ES-I3 (cell line): ENCODE data around the gene TEX54.
"Not testable (repeated sequence)": the region's sequence is repeated elsewhere in the genome, so short reads cannot be mapped to it uniquely, and the experiment has no call there.

Experiments
- H3K36me3 ChIP-seq: 2 replicates; pipeline ENCODE4 v1.6.1; 2013; ENCODE audit warnings: mild to moderate bottlenecking, low read length, control low read depth, moderate library complexity; ENCODE audit not compliant: insufficient read depth
- H3K4me1 ChIP-seq: 2 replicates; pipeline ENCODE4 v1.6.1; 2013; ENCODE audit warnings: mild to moderate bottlenecking, control low read depth, low read length; ENCODE audit not compliant: insufficient read depth
- H3K9ac ChIP-seq: 2 replicates; pipeline ENCODE4 v1.6.1; 2013; ENCODE audit warnings: low read depth, mild to moderate bottlenecking, low read length, moderate library complexity
- H3K9me3 ChIP-seq: 2 replicates; pipeline ENCODE4 v1.6.1; 2013; ENCODE audit warnings: mild to moderate bottlenecking, low read length, moderate library complexity; ENCODE audit not compliant: control insufficient read depth, insufficient read depth

TEX54 gene

DNA sequence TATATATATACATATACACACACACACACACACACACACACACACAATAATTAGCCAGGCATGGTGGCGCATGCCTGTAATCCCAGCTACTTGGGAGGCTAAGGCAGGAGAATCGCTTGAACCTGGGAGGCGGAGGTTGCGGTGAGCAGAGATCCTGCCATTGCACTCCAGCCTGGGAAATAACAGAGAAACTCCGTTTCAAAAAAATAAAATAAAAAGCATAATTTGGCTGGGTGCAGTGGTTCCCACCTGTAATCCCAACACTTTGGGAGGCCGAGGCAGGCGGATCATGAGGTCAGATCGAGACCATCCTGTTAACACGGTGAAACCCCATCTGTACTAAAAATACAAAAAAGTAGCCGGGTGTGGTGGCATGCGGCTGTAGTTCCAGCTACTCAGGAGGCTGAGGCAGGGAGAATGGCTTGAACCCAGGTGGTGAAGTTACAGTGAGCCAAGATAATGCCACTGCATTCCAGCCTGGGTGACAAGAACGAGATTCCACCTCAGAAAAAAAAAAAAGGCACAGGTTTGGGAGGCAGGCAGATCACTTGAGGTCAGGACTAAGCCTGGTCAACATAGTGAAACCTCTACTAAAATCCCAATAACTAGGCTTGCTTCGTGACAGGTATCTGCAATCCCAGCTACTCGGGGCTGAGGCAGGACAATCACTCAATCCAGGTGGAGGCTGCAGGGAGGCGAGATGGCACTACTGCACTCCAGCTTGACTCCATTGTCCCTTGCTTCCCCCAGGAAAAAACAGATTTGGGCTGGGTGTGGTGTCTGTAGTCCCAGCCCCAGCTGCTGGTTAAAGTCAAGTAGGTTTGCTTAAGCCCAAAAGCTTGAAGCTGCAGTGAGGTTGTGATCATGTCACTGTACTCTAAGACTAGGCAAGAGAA, 18.5 kb upstream of the TEX54 start:
- Histone ChIP-seq H3K36me3 (peaks cover 36% of the 10 kb centered on the region), H3K9ac (no peak overlapping the region), H3K9me3 (0 out of 2 replicates have a peak, but pooled peaks cover 2% of the 10 kb centered on the region), H3K4me1 (0 out of 2 replicates have a peak, but pooled peaks cover 3% of the 10 kb centered on the region)

DNA sequence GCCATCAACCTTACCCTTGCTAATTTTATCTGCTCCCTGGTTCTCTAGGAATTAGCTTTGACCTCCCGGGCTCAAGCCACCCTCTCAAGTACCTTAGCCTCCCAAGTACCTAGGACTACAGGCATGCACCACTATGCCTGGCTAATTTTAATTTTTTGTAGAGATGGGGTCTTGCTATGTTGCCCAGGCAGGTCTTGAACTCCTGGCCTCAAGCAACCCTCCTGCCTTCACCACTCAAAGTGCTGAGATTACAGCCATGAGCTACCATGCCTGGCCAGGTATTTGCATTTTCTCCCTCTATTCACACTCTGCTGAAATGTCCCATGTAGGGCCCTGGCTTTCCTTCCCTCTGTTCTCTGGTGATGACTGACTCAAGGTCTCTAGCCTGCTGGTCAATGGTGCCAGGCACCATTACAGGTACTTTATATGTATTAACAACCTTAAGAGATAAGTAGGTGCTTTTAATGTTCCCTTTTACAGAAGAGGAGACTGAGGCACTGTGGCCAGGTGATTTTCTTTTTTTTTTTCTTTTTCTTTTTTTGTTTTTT, 15.2 kb upstream of the TEX54 start:
- Histone ChIP-seq H3K9me3 (0 out of 2 replicates have a peak, but pooled peaks cover 2% of the 10 kb centered on the region), H3K36me3 (peaks cover 9% of the 10 kb centered on the region), H3K9ac (no peak overlapping the region), H3K4me1 (no peaks in the 10 kb centered on the region)

DNA sequence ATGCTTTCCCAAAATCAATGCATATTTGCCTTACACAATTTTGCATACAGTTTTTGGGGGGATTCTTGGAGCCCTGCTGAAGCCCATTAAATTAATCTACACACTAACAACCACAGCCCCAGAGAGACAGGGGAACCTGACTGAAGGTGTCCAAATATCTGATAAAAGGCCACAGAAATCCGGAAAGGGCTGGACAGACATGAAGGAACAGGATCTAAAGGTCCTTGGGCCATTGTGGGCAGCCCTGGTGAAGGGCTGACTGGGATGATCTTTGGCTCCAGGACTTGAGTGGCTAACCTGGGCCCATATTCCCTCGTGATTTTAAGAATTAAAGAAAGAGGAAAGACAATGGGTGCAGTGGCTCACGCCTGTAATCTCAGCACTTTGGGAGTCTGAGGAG, 13.5 kb upstream of the TEX54 start:
- Histone ChIP-seq H3K9me3 (0 out of 2 replicates have a peak, but pooled peaks cover 2% of the 10 kb centered on the region), H3K36me3 (no peaks in the 10 kb centered on the region), H3K9ac (no peak overlapping the region), H3K4me1 (no peaks in the 10 kb centered on the region)

DNA sequence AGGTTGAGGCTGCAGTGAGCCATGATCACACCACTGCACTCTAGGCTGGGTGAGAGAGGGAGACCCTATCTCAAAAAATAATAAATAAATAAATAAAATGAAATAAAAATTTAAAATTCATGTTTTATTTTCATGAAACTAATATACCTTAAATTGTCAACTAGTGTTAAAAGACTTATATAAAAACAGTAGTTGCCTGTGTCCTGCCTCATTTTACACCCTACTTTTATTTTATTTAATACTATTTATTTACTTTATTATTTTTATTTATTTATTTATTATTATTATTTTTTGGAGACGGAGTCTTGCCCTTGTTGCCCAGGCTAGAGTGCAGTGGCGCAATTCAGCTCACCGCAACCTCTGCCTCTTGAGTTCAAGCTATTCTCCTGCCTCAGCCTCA, 11.5 kb upstream of the TEX54 start:
- Histone ChIP-seq H3K36me3 (no peaks in the 10 kb centered on the region), H3K4me1 (no peaks in the 10 kb centered on the region), H3K9ac (no peak overlapping the region)

DNA sequence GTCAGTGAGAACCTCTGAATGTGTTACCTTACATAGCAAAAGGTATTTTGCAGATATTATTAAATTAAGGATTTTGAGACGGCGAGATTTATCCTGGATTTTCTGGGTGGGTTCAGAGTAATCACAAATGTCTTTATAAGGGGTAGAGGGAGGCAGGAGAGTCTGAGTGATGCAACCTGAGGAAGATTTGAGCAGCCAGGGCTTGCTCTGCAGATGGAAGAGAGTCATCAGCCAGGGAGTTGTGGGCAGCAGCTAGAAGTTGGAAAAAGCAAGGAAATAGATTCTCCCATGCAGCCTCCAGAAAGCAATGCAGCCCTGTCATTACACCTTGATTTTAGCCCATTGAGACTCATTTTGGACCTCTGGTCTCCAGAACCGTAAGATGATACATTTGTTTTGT, 10.8 kb upstream of the TEX54 start:
- no peaks in the 10 kb centered on the region for H3K36me3 ChIP-seq
- 0 out of 2 replicates have a peak, but pooled peaks cover 2% of the 10 kb centered on the region for H3K9me3 ChIP-seq
- H3K4me1 ChIP-seq = no peaks in the 10 kb centered on the region
- H3K9ac ChIP-seq = no peak overlapping the region; the same call in 1 of the 2 replicates

More for the DNA sequence above, 11.5 kb upstream of the TEX54 start:
- H3K9me3 ChIP-seq = 0 out of 2 replicates have a peak, but pooled peaks cover 2% of the 10 kb centered on the region

DNA sequence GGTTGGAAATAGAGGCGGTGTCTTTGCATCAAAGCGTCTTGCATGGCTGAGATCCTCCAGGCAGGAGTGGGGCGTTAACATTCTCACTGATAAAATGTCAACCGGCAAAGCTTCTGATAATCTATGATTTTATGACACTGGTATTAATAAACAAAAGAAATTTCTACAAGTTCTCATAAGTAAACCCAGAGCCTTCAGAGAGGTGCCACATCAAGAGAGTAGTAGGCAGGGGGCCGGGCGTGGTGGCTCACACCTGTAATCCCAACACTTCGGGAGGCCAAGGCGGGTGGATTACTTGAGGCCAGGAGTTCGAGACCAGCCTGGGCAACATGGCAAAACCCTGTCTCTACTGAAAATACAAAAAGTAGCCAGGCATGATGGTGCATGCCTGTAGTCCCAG, 10.2 kb upstream of the TEX54 start:
- H3K4me1 ChIP-seq, H3K9me3 ChIP-seq, H3K36me3 ChIP-seq: not testable (repeated sequence)
- peak overlapping the region; percentile 63 for H3K9ac ChIP-seq

DNA sequence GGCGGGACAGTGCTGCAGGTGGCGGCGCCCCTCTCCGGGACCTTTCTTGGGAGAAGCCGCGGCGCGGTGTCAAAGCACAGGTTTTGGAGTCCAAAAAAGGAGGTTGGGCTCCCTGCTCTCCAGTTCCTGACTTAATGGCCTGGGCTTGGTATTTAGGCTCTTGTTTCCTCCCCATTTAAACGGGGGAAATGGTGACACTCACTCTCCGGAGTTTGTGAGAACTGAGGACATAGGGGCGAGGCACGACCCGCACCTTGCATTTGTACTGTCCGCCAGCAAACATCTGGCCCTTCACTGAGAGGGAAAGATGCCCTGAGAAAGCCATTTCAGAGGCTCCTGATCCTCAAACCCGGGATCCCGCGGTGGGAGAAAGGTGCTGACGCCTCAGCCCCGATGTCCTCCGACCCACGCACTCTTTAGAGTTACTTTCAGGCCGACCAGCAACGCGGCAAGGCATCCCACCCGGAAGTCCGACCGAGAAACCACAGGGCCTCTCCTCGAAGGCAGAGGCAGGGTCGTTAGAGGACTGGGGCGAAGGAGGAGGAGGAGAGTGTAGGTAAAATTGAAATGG, 9.6 kb upstream of the TEX54 start:
- H3K36me3 ChIP-seq = no peaks in the 10 kb centered on the region; the same call in 1 of the 2 replicates
- H3K4me1 ChIP-seq = no peaks in the 10 kb centered on the region
- peak overlapping the region; percentile 63 for H3K9ac ChIP-seq
- 0 out of 2 replicates have a peak, but pooled peaks cover 2% of the 10 kb centered on the region for H3K9me3 ChIP-seq

DNA sequence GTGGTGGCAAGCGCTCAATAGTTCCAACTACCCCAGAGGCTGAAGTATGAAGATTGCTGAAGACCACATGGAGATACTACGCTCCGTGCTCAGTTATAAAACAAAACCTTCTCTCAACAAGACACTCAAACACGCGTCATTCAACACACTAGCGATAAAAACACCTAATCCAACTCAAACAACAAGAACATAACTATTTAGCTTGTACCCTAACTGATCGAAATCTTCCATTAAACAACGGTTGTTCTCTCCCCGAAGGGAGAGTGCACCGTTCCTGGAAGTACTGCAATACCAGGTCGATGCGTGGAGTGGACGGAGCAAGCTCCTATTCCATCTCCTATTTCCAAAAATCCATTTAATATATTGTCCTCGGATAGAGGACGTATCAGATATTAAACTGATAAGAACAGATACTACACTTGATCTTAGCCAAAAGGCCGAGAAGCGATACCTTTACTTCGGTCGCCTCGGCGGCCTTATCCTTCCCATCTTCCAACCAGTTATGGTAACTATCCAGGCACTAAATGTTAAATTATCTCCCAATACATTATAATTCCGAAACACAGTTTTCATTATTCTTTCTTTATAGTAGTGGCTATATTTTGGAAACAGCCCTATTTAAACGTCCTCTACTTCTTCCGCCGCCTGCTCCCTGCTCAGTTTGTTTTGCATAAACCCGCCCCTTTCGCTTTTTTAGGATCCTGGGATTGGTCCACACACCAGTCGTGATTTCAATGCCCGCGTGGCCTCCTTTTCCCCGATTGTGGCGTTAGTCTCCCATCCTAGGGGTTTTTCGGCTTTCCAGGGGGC, 8.9 kb upstream of the TEX54 start:
- H3K9me3 ChIP-seq = 0 out of 2 replicates have a peak, but pooled peaks cover 2% of the 10 kb centered on the region
- peaks cover under 1% of the 10 kb centered on the region; the same call in 1 of the 2 replicates for H3K36me3 ChIP-seq
- peak overlapping the region; percentile 75 for H3K9ac ChIP-seq
- no peaks in the 10 kb centered on the region for H3K4me1 ChIP-seq

DNA sequence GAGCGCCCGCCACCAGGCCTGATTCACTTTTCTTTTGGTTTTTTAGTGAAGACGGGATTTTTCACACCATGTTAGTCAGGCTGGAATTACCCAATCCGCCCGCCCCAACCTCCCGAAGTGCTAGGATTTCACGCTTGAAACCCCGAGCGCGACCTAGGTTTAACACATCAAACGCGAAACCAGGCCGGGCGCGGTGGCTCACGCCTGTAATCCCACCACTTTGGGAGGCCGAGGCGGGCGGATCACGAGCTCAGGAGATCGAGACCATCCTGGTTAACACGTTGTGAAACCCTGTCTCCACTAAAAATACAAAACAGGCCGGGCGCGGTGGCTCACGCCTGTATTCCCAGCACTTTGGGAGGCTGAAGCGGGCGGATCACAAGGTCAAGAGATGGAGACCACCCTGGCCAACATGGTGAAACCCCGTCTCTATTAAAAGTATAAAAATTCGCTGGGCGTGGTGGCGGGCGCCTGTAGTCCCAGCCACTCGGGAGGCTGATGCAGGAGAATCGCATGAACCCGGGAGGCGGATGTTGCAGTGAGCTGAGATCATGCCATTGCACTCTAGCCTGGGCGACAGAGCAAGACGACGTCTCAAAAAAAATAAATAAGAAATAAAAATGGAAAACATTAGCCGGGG, 8.2 kb upstream of the TEX54 start:
- H3K9ac ChIP-seq = peak overlapping the region; percentile 75
- not testable (repeated sequence) for H3K9me3 ChIP-seq, H3K36me3 ChIP-seq, H3K4me1 ChIP-seq

DNA sequence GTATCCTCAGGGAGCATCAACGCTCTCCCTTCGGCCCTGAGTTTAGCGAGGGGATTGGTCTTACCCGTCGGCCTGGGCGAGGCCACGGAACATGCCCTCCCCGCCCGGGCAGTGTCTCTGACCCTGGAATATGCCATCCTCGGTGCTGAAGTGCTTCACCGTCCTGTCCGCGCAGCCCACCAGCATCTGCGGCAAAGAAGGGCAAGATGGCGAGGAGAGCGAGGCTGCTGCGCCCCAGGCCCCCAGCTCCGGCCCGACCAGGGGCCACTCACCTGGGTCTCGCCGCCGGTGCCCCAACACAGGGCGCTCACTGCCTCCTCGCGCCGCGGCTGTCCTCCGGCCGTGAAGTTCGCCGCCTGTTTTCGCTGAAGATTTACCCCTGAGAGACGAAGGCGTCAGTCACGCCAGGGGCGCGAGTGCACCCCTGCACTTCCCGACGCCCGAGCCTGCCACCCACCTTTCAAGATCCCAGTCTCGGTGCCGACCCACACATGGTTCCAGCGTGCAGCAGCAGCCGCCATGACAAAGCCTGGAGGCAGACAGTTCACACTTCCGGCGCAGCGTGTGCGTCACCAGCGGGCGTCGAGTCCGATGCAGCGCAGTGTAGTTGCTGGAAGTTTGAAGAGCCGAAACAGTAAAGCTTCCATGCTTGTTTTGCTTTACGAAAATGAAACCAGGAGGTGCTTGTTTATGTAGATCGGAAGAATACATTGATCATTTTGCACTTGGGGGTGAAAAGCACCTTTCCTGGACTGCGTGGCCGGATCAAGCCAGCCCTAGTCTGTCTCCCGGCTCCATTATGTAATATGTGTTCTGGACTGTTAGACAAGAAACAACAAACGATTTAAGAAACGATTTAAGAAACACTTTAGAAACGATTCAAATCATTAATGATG, 6.7 kb upstream of the TEX54 start, which contains the start of gene WDR74:
WDR74 (minus strand) TSS at position 541 of the 896 bp plus-strand sequence; CDS start at position 521, 20 bp downstream.
- Histone ChIP-seq H3K9ac (peak within 1 kb of the TSS; percentile 75), H3K4me1 (no peaks in the 10 kb centered on the region), H3K9me3 (no peaks in the 10 kb centered on the region), H3K36me3 (peaks cover 7% of the 10 kb centered on the region; the same call in 1 of the 2 replicates)

DNA sequence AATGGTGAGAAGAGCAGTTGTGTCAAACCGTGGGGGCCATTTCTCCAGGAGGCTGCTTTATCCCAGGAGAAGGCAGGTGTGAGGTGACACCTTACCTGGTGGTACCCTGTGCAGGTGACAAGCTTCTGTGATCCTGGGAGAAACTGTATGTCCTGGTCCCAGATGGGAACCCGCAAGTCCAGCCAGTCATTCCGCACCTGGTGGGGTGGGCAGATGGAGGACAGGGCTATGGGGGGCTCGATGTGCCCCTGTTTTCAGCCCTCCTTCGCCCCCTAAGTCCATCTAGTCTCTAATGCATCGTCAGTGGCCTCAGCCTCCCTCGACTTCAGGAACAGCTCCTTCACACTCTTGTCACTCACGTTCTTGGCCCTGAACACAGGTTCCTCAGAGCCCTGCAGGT, 2.7 kb upstream of the TEX54 start:
- Histone ChIP-seq H3K9ac (no peak overlapping the region), H3K36me3 (peaks cover 7% of the 10 kb centered on the region; the same call in 1 of the 2 replicates)

DNA sequence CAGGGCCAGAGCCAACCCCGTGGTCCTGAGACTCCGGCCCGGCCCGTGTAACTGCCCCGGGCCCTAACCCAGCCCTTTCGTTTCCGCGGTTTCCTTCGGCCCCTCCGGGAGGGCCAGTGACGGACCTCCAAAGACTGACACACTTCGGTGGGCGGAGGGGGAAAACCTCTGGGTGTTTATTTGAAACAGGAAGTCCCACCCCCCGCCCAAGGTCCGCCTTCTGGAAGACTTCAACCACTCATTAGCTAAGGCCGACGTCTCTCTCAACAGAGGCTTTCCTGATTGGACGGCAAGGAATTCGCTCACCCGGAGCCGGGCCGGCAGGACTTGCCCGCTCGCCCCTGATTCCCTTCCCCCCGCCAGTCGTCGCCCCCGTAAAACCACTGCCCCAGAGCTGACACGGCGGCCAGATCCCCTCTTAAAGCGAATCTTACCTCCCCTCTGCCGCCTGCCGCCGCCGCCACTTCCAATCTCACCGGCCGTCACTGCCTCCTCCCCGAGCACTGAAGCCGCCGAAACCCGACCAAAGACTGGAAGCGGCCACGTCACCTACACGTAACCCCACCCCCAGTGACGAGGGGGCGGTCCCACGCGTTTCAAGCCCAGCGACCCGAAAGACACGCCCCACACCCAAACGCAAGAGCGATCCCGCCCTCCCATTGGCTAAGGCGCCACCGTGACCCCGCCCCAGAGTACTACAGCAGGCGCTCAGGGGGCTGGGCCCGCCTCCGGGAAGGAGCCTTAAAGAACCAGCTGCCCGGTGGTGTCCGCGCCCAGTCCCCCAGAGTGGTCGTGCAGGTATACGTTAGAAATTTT, 913 bp downstream of the TEX54 start, which contains the start of gene STX5:
STX5 (minus strand) TSS at position 532 of the 816 bp plus-strand sequence. CDS start 808 bp downstream, outside the sequence.
- Histone ChIP-seq H3K36me3 (peaks cover 7% of the 10 kb centered on the region), H3K9me3 (no peaks in the 10 kb centered on the region), H3K4me1 (peaks cover 3% of the 10 kb centered on the region; the same call in 1 of the 2 replicates), H3K9ac (peak within 1 kb of the TSS; percentile 75)

More for the DNA sequence above, 2.7 kb upstream of the TEX54 start:
- H3K4me1 ChIP-seq = peaks cover 3% of the 10 kb centered on the region; the same call in 1 of the 2 replicates
- no peaks in the 10 kb centered on the region for H3K9me3 ChIP-seq
